Spleen (tissue), 11 donors: ENCODE data around the gene SEC22A. TPM values are rescaled to one million over a fixed set of nuclear protein-coding genes. Genes with fewer than 3 reads are reported as not detected.

Experiments
- DNase-seq: peaks from one replicate; pipeline ENCODE4 v3.0.0-alpha.2; 2020
- H3K27ac ChIP-seq, 8 donors: fragments of 200-600 bp; sonication (generic) in 7 of 8; 1 replicate in 4 of 8; 2 replicates in 4 of 8; pipeline versions ENCODE4 v1.5.0 to v1.8.0; 2016 to 2021; ENCODE audit warnings: inconsistent platforms in 4 of 8, mild to moderate bottlenecking in 4 of 8, moderate library complexity in 1 of 8
- H3K27me3 ChIP-seq, 7 donors: fragments of 200-600 bp; sonication (generic) in 6 of 7; replicated peaks in 1 of 7; 1 replicate in 4 of 7; 2 replicates in 3 of 7; pipeline versions ENCODE4 v1.5.0 to v1.8.0; 2016 to 2021; ENCODE audit warnings: inconsistent platforms in 3 of 7, mild to moderate bottlenecking in 1 of 7
- H3K36me3 ChIP-seq, 6 donors: fragments of 200-600 bp; sonication (generic) in 5 of 6; 1 replicate in 4 of 6; 2 replicates in 2 of 6; pipeline versions ENCODE4 v1.5.0 to v1.8.0; 2016 to 2021; ENCODE audit warnings: inconsistent platforms in 2 of 6
- H3K4me1 ChIP-seq, 6 donors: fragments of 200-600 bp; sonication (generic) in 5 of 6; 1 replicate in 3 of 6; 2 replicates in 3 of 6; pipeline versions ENCODE4 v1.5.0 to v1.8.0; 2016 to 2021; ENCODE audit warnings: inconsistent platforms in 3 of 6
- H3K4me3 ChIP-seq, 8 donors: fragments of 200-600 bp; sonication (generic) in 7 of 8; 1 replicate in 4 of 8; 2 replicates in 4 of 8; pipeline versions ENCODE4 v1.5.0 to v1.8.0; 2016 to 2021; ENCODE audit warnings: inconsistent platforms in 4 of 8, mild to moderate bottlenecking in 4 of 8, moderate library complexity in 2 of 8
- H3K9me3 ChIP-seq, 8 donors: fragments of 200-600 bp; sonication (generic) in 7 of 8; 1 replicate in 4 of 8; 2 replicates in 4 of 8; pipeline versions ENCODE4 v1.5.0 to v1.8.0; 2016 to 2021; ENCODE audit warnings: inconsistent platforms in 4 of 8
- POLR2A ChIP-seq, 3 donors: fragments of 450-650 bp; IDR thresholded peaks; one replicate each; pipeline ENCODE4 v1.5.1; 2017; ENCODE audit warnings: antibody characterized with exemption in 3 of 3, mild to moderate bottlenecking in 1 of 3
- POLR2AphosphoS5 ChIP-seq, 3 donors: sonication (generic); formaldehyde crosslinking; IDR thresholded peaks; one replicate each; pipeline ENCODE4 v1.5.1; 2017; ENCODE audit warnings: antibody characterized with exemption in 3 of 3
- whole genome bisulfite sequencing, 5 donors: extraction: QIAGEN DNeasy Blood & Tissue Kit in 3 of 5; methylation state at CpG; one replicate each; pipeline versions ENCODE4 v1.1.5 to v1.1.7; 2013 to 2018; 5-methylcytosine and 5-hydroxymethylcytosine counted together
- intact Hi-C: fragments of 100-400 bp; cut with DNase I; formaldehyde crosslinking; loops from one replicate; pipeline ENCODE4 v1.15.0; 2023; ENCODE audit warnings: low total_unique reads
- polyA plus RNA-seq, 3 donors: library from polyadenylated mRNA; stranded (reverse); fragments of 200-250 nt; gene quantifications; one replicate each; pipeline ENCODE4 v1.2.1, GENCODE V29; 2013
- total RNA-seq, 7 donors: library from RNA; depleted of rRNA in 3 of 7; stranded (reverse); fragments of >200 nt in 3 of 7; fragmentation: NEBNext Ultra II Directional in 4 of 7; extraction: Animal tissue kit (Norgen Biotek cat#: 25700) in 4 of 7; gene quantifications; one replicate each; pipeline versions ENCODE4 v1.1.0 to v1.2.1, GENCODE V29; 2016 to 2021
- TF ChIP-seq, protein P1 (sequence below), 11 experiments: fragments of 200-600 bp in 7 of 11; fragments of 450-650 bp in 4 of 11; sonication (generic) in 4 of 11; IDR thresholded peaks in 8 of 11; conservative IDR thresholded peaks in 3 of 11; 1 replicate in 7 of 11; 2 replicates in 4 of 11; pipeline versions ENCODE4 v1.4.0 to v1.8.0; 2016 to 2021; ENCODE audit warnings: antibody characterized with exemption in 11 of 11, inconsistent platforms in 4 of 11, mild to moderate bottlenecking in 1 of 11
- donor health status: healthy with polysubstance abuse.
- donor health status: DM: no; HTN: no; CAD: no; lungs with moderate emphysema.
- donor health status: DM: no; HTN: no; CAD: no.
- donor health status: Bipolar disorder and iron deficiency.
- donor health status: healthy.
- donor health status: DM: no; HTN: no; CAD: no.
- donor health status: DM: yes; HTN: yes; CAD: no.

SEC22A gene
- total and polyA plus RNA-seq, 10 donors: 6.8 to 40.6 (median 14.2) TPM

DNA sequence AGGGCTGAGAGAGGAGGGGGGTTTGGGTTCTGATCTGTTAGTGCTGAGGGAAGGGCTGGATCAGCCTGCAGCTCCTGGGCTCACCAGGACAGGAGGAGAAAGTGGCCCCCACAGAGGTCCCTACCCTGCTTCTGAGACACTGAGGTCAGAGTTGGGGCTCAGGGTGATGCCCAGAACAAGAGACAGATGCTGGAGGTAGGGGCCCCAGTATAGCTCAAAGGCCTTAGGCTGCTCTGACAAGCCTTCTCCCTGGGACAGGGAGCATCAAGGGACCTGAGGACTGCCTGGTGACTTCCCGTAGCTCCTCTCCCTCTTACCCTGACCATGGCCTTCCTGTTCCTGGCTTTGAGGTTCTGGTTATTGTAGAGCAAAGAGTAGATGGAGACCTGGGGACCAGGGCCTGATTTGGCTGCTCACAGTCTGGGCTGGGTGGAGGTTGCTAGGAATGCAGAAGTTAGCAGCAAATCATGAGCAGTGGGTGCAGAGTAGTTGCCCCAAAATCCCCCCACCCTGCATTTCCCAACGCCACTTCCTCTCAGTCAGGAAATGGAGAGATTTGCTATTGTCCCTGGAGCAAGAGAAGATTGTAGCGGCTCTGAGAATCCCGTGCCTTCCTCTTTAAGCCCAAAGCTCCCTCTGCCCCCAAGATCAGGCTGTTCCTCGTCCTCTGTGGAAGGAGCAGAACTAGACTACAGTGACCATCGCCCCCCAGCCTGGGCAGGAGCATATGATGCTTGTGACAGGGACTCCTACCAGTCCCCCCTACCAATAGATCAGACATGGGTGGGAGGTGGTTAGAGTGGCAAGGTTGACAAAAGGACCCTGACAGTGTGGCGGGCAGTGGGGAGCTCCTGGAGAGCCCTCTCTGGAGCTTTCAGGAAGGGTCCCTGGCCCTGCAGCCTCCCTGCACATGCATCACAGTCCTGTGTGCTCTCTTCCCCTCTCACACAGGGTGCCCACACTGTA is 47.4 kb upstream of the SEC22A start:
- H3K36me3 ChIP-seq: peaks cover 0 to 94% (median 37%) of the 10 kb centered on the region in 6 donors
- TF ChIP-seq POLR2A (IDR thresholded peaks at IDR 0.05) (no peak), POLR2AphosphoS5 (IDR thresholded peaks at IDR 0.05) (no peak)
- TF ChIP-seq, protein P1, sequence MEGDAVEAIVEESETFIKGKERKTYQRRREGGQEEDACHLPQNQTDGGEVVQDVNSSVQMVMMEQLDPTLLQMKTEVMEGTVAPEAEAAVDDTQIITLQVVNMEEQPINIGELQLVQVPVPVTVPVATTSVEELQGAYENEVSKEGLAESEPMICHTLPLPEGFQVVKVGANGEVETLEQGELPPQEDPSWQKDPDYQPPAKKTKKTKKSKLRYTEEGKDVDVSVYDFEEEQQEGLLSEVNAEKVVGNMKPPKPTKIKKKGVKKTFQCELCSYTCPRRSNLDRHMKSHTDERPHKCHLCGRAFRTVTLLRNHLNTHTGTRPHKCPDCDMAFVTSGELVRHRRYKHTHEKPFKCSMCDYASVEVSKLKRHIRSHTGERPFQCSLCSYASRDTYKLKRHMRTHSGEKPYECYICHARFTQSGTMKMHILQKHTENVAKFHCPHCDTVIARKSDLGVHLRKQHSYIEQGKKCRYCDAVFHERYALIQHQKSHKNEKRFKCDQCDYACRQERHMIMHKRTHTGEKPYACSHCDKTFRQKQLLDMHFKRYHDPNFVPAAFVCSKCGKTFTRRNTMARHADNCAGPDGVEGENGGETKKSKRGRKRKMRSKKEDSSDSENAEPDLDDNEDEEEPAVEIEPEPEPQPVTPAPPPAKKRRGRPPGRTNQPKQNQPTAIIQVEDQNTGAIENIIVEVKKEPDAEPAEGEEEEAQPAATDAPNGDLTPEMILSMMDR (IDR thresholded peaks at IDR 0.05 in 8 of 11, conservative IDR thresholded peaks at IDR 0.05 in 3 of 11): no peak
- peaks cover 0 to 8% (median 0%) of the 10 kb centered on the region in 8 donors for H3K9me3 ChIP-seq
- no peak for DNase-seq
- intact Hi-C loops: no loop called here
- peak overlapping the region in 1 of 8 donors; percentile 46 for H3K27ac ChIP-seq
- H3K4me1 ChIP-seq: peaks cover 0 to 25% (median 0%) of the 10 kb centered on the region in 6 donors
- no peaks in the 10 kb centered on the region for H3K27me3 ChIP-seq
- H3K4me3 ChIP-seq: no peak overlapping the region
- WGBS, 5 donors: 60 to 83% (median 64%) methylated on average over 7 of the region's 7 CpGs

DNA sequence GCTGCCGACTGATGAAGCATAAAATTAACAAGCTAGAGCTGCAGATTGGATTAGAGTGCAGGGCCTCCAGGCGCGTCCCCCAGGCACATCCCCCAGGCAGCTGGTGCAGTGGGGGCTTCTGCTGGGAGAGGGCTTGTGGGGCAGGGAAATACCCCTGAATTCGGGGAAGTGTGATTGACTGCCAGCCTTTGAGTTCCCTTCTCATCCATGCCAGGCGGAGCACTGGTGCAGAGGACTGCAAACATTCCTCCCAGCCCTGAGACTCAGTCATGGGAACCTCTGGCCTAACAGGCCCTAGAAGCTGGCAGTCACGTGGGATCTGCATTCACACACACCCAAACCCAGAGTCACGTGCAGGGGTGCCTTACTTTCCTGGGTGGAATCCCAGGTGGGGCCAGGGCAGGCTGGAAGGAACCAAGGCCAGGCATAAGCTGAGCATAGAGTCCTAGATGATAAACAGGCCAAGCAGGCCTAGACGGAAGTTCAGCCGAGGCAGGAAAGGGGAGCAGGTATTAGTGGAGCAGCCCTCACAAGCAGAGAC is 46.2 kb upstream of the SEC22A start:
- WGBS, 5 donors: 87 to 96% (median 93%) methylated on average over 8 to 9 of the region's 9 CpGs
- no peak for DNase-seq
- Histone ChIP-seq H3K27me3 (no peaks in the 10 kb centered on the region), H3K4me1 (peaks cover 0 to 25% (median 0%) of the 10 kb centered on the region in 6 donors), H3K27ac (no peak overlapping the region), H3K36me3 (peaks cover 0 to 94% (median 26%) of the 10 kb centered on the region in 6 donors), H3K9me3 (peaks cover 0 to 8% (median 0%) of the 10 kb centered on the region in 8 donors), H3K4me3 (no peak overlapping the region)
- intact Hi-C loops: no loop called here
- TF ChIP-seq POLR2AphosphoS5 (IDR thresholded peaks at IDR 0.05) (no peak), POLR2A (IDR thresholded peaks at IDR 0.05) (no peak)
- TF ChIP-seq, protein P1 (IDR thresholded peaks at IDR 0.05 in 8 of 11, conservative IDR thresholded peaks at IDR 0.05 in 3 of 11): no peak

DNA sequence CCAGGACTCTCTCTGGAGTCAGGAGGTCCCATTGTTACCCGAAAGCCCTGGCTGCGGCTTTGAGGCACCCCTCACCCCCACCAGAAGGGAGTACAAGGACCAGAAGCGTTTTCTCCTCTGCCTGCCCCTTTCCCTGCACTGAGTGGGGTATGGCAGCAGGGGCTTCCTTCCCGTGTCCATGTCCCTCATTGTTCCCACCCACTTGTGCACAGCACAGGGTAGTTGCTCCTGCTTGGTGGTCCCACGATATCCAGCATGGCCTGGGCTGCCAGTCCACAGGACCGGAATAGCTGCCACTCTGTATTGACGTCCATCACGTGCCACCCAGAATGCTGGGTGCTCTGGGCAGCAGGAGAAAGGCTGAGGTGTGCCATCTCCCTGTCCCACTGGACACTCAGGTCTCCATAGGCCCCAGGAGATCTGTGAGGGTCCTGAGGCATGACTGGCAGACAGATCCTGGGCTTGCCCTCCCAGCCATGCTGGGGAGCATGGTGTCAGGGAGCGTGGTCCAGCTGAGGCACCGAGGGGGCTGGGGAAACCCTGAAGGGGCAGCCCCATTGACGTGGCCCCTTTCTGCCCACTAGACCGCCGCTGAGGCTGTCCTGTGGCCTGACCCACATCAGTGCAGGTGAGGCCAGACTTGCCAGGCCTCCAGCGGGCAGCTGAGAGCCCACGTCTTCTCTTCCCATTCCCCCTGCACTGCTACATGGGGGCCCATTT is 45.3 kb upstream of the SEC22A start:
- TF ChIP-seq, protein P1 (IDR thresholded peaks at IDR 0.05 in 8 of 11, conservative IDR thresholded peaks at IDR 0.05 in 3 of 11): no peak
- peak in 1 of 3 donors; percentile 9 for TF ChIP-seq POLR2AphosphoS5 (IDR thresholded peaks at IDR 0.05)
- Histone ChIP-seq H3K36me3 (peaks cover 0 to 94% (median 28%) of the 10 kb centered on the region in 6 donors), H3K27me3 (no peaks in the 10 kb centered on the region), H3K9me3 (peaks cover 0 to 6% (median 0%) of the 10 kb centered on the region in 8 donors), H3K4me1 (peaks cover 0 to 25% (median 0%) of the 10 kb centered on the region in 6 donors), H3K27ac (no peak overlapping the region), H3K4me3 (no peak overlapping the region)
- WGBS, 5 donors: 92 to 96% (median 93%) methylated on average over 13 to 15 of the region's 15 CpGs
- intact Hi-C loops: no loop called here
- no peak for DNase-seq
